OCI-LY3 (cell line): ENCODE data around the gene RIC1.

Experiments
- CTCF ChIP-seq: fragments of 200-600, 300-600 bp; sonication (generic); IDR thresholded peaks from 2 replicates; pipeline ENCODE4 v1.5.1; 2014; ENCODE audit warnings: antibody characterized with exemption, low read length, low read depth
- EZH2phosphoT487 ChIP-seq: fragments of 200-600 bp; shearing (Covaris generic); IDR thresholded peaks from 2 replicates; pipeline ENCODE4 v1.6.1; 2018; ENCODE audit warnings: antibody characterized with exemption, mixed run types, low read depth

- TF ChIP-seq CTCF (no peak), EZH2phosphoT487 (no peak)
Observed at GRCh38 chr9:5646116-5646515, 17.2 kb downstream of the RIC1 start.
